ENCODE data around the gene BMP5.

DNA sequence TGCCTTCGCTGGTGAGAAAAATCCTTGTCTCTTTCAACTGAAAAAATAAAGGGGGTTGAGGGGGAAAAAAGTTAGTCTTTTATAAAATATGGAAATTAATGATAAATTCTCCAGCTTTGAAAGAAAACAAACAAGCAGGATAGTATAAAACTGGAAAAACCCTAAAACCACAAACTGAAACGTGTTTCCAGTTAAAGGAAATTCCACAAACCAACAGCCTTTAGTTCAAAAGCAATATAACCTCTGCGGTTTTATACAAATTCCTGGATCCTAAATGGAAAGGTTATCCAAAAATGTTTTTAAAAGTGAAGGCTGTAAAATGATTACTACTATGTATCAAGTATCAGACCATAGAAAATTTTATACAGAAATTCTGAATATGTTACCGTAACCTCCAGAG lies 55.6 kb downstream of the BMP5 start:
- TF ChIP-seq EZH2 (IDR thresholded peaks at IDR 0.05) (no peak), POLR2AphosphoS5 (IDR thresholded peaks at IDR 0.05; ENCODE audit: borderline replicate concordance, low read depth, low read length) (no peak)
